GM12872 (cell line): ENCODE measurements around the gene RTN4RL2.

Experiments used
- TF ChIP-seq, protein P1 (sequence below): IDR thresholded peaks from 3 replicates; pipeline ENCODE4 v1.5.1; 2011; ENCODE audit warnings: low read depth, mild to moderate bottlenecking, low read length, moderate library complexity; ENCODE audit not compliant: insufficient read depth

RTN4RL2 gene

DNA sequence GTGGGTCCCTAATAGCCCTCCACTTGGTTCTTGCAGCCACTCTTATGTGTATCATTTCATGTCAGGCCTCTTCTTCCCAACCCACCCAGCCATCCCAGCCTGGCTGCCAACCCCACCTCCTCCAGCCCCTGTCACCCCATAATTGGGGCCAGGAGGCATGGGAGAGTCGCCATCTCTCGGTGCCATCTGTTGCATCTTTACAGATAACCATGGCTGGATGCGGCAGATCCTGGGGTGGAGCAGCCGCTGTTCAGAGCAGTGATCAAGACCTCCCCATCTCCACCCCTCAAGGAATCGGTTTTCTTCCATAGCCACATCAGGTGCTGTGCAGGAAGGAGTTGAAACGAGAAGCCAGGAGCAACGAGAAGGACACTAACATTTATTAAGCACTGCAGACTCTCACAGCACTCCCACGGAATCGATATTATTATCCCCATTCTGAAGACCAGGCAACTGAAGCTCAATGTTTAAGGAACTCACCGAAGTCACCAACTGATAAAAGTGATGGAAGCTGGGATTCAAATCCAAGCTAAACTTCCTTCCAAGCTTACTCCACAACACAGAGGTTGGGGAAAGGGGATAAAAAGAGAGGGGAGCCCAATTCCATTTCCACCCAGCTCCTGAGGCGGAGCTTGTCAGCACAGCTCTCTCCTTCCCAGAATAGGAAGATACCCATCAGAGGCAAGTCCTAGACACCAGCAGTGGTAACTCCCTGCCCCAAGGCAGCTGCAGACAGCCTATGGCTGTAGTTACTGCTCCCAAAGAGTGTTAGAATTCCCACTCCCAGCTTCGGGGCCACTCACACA, 52.5 kb downstream of the RTN4RL2 start:
- TF ChIP-seq, protein P1, sequence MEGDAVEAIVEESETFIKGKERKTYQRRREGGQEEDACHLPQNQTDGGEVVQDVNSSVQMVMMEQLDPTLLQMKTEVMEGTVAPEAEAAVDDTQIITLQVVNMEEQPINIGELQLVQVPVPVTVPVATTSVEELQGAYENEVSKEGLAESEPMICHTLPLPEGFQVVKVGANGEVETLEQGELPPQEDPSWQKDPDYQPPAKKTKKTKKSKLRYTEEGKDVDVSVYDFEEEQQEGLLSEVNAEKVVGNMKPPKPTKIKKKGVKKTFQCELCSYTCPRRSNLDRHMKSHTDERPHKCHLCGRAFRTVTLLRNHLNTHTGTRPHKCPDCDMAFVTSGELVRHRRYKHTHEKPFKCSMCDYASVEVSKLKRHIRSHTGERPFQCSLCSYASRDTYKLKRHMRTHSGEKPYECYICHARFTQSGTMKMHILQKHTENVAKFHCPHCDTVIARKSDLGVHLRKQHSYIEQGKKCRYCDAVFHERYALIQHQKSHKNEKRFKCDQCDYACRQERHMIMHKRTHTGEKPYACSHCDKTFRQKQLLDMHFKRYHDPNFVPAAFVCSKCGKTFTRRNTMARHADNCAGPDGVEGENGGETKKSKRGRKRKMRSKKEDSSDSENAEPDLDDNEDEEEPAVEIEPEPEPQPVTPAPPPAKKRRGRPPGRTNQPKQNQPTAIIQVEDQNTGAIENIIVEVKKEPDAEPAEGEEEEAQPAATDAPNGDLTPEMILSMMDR, result no peak

DNA sequence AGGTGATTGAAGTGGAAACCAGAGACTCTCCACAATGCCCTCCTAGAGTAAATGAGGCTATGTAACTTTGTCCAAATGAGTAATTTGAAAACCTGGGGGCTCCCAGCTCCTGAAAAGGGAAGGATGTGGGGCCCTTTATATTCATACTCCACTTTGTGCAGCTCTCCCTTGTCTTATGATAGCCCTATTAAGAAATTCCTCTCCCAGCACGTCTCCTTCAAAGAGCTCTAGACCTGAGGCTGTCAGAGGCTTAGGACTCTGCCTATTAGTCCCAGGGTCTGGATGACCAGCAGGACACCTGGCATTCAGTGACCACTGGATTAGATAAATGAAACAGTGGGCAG, 53.1 kb downstream of the RTN4RL2 start:
- TF ChIP-seq, protein P1, result no peak

DNA sequence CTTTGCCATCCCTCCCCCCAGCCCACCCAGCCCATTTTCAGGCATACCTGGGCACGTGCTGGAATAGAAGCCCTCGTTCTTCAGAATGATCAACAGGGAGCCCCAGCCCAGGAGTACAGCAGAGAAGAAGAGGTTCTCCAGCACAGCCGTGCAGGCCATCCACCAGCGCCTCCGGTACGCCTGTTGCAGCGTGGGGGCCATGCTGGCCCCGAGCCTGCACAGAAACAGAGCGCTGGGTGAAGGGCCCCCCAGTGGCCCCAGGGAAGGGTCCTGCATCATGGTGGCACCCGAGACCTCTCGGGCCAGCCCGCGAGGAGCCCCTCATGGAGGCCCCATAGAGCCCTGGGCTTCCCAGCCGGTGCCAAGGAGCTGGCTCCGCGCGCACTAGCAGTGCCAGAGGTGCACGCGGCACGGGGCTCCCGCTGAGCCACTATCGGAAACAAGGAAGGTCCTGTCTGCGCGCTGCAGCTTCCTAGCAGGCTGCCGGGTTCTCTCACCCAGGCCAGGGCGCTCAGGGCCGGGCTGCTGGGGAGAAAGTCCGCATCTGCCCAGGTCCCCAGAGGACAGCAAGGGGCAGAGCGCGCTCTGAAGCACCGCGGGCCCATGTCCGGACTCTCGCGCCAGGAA, 53.7 kb downstream of the RTN4RL2 start:
- TF ChIP-seq, protein P1, result no peak

DNA sequence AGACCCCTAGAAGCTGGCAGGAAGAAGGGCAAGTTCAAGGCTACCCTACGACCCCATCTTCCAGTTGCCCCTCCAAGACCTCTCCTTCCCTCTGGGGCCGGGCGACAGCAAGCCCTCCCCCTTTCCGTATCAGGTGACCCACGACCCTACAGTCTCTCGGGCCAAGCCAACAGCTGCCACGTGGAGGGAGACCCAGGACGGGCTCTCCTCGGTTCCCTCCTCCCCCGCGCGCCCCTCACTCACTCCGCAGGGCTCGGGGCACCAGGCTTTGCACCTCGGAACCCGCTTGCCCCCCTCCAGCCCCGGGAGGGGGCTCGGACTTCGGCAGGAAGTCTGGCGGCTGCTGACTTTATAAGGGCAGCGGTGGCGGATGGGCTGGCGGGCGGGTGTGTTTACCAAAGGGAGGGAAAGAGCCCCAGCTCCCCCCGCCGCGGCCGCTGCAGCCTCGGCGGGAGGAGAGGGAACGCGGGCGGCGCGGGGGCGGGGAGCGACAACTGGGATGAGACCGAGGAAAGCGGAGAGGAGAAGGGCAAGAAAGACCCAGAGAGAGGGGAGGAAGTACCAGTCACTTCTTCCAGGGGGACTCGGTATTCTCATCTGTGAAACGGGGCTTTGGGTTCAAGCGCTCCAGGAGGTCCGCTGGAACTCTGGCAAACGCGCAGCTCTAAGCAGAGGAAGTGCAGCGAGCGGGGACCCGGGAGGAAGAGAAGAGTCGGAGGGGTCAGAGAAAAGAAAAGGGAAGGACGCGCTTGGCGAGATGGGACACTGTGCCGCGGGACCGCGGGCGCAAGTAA, 54.4 kb downstream of the RTN4RL2 start:
- TF ChIP-seq, protein P1, result no peak

DNA sequence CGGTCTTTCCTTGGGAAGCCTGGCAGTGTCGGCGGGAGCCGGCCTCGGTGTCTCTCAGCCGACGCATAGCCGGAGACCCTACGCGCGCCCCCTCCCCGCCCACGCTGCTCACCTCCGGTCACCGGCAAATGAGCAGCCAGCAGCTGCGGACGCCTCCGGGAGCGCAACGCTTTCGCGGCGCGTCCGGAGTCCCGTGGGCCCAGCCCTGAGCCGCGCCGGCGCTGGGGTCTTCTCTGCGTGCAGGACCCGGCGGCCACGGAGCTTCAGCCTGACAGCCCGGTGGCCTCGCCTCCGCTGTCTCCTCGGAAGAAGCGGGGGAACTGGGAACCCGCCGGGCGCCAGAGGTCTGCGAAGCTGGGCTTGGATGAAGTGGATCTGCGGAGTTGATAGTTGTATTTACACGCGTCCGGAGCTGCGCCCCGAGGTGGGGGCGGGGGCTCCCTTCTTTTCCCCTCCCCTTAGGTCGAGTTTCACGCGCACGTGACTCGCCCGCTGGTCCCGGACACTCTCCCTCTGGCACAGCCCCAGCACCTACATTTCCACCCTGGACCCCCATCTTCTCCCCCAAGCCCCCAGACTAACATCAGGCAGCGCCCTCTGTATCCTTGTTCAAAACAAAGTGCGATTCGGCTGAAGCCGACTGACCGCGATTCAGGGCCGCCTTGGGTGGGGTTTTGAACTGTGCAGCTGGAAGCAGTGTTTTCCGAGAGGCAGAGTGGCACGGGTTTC, 55.2 kb downstream of the RTN4RL2 start, which contains the start of gene SLC43A1:
SLC43A1 (minus strand) TSS at position 371 of the 729 bp plus-strand sequence. CDS start 1,591 bp downstream, outside the sequence.
- TF ChIP-seq, protein P1, result 0 out of 3 replicates have a peak, but pooled peaks have one; percentile 4

DNA sequence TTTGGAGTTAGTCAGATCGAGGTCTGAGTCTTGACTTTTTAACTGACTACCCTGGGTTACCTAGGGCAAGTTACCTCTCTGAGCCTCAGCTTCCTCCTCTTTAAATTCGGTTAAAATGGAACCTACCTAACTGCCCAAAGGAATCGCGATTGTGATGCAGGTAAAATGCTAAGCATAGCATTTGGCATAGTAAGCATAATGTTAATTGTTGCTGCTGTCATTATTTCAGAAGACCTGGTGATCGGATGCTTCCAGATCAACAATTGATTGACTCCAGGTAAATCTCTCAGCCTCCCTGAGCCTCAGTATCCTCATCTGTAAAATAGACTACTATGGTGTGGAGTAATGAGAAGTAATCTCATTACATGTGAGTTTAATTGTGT, 55.7 kb downstream of the RTN4RL2 start:
- TF ChIP-seq, protein P1, result no peak
